IMR-90 (cell line): ENCODE measurements around the gene TMEM131L.

Experiments used
- FOS ChIP-seq: fragments of 150-350 bp; IDR thresholded peaks from 2 replicates; pipeline ENCODE4 v1.6.1; 2016; ENCODE audit warnings: low read depth, low read length
- POLR2A ChIP-seq: IDR thresholded peaks from 2 replicates; pipeline ENCODE4 v1.6.1; 2012; ENCODE audit warnings: mild to moderate bottlenecking, low read depth, low read length
- RAD21 ChIP-seq: IDR thresholded peaks from 2 replicates; pipeline ENCODE4 v1.6.1; 2012; ENCODE audit warnings: low read length, improper control_type of control experiment
- TF ChIP-seq, protein P1 (sequence below): conservative IDR thresholded peaks from 2 replicates; pipeline ENCODE4 v1.5.1; 2012; ENCODE audit warnings: mild to moderate bottlenecking, low read depth, low read length, improper control_type of control experiment

DNA sequence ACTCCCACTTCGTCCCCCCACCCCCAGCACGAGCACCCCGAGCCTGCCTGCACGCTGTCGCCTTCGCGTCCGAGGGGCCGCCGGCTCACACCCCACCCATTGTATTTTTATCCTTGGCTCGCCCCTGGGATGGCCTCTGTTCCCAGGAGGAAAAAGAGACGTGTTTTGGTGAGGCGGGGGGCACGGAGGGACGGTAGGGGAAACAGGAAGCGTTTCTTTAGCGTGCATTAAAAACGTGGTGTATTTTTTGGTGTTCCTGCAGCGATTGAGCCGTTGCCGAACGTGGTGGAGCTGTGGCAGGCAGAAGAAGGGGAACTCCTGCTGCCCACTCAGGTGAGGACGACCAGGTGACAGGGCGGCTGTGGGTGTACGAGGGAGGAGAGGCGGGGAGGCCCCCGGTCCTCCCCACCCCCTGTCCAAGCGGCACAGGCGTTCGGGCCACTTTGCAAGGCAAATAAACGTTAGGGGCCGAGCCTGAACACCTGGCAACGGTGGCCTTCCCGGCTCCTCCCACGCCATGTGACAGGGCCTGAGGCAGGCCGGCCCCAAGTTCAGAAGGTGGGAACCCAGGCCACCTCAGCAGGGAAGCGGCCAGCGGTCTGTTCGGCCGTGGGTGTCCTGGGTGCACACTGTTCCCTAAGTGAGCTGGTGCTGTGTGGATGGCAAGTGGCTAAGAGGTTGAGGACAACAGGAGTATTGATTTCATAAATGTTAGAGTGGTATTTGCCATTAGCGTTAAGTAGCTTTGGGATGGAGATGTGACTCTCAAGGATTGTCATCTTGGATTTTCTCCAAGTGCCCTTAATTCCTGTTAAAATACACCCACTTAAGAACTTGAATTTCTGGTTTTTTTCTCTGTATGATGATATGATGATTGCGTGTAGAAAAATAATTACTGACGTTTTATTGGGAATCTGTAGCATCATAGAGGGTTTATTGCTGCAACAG lies 1.1 kb downstream of the TMEM131L start:
- TF ChIP-seq FOS (no peak), POLR2A (no peak), RAD21 (no peak)
- TF ChIP-seq, protein P1, sequence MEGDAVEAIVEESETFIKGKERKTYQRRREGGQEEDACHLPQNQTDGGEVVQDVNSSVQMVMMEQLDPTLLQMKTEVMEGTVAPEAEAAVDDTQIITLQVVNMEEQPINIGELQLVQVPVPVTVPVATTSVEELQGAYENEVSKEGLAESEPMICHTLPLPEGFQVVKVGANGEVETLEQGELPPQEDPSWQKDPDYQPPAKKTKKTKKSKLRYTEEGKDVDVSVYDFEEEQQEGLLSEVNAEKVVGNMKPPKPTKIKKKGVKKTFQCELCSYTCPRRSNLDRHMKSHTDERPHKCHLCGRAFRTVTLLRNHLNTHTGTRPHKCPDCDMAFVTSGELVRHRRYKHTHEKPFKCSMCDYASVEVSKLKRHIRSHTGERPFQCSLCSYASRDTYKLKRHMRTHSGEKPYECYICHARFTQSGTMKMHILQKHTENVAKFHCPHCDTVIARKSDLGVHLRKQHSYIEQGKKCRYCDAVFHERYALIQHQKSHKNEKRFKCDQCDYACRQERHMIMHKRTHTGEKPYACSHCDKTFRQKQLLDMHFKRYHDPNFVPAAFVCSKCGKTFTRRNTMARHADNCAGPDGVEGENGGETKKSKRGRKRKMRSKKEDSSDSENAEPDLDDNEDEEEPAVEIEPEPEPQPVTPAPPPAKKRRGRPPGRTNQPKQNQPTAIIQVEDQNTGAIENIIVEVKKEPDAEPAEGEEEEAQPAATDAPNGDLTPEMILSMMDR, result no peak
